GM19025 (cell line): Measurements from ENCODE around the gene TMEM269.
A peak's percentile ranks its signal among the peaks of the same experiment; 100 is the strongest.
"Not testable (repeated sequence)": the region's sequence is repeated elsewhere in the genome, so short reads cannot be mapped to it uniquely, and the experiment has no call there.

Experiments used
- ATAC-seq: cut with Tn5 transposase; IDR thresholded peaks from one replicate; pipeline ENCODE4 v1.9.1; 2021; ENCODE audit warnings: mild to moderate bottlenecking, low read depth, moderate library complexity; ENCODE audit not compliant: unreplicated experiment

TMEM269 gene

DNA sequence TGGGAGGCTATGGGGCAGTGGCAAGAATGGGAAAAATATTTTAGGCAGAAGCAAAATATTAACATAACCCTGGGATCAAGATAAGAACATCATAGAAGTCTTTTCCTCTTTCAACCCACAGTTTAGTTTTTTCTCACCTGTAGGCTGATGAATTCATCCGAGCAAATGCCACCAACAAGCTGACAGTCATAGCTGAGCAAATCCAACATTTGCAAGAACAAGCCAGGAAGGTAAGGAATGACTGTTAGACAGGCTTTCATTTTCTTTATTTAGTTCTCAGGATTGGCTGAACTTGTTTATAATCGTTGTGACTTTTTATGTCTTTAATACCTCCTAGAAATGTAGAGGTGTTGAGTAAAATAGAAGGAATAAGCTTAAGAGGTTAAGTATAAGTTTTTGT is 11.4 kb upstream of the TMEM269 start:
- ATAC-seq, result no peak

DNA sequence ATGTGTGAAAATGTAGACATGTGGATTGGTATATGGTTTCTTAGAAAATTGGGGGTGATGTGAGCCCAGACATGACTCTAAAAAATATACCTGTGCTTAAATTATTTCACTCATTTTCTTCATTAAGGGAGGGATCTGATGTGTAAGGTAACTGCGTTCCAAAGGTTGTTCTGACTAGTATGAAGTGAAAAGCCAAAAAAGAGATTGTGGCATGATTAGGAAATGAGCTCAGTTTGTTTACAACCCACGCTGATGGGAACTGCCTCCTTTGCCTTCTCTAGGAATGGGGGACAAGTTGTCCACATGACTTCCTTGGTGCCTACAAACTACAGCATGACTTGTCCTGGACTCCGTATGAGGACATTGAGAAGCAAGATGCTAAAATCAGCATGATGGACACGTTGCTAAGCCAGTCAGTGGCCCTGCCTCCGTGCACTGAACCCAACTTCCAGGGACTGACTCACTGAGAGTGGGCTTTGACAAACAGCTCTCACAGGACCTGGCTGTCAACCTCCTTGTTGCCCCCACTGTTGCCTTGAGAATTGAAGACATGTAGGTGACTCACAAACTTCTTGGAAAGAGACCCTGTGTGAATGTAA is 9.8 kb upstream of the TMEM269 start:
- ATAC-seq, result no peak

GRCh38 chr1:42776502-42776901 is 8.3 kb upstream of the TMEM269 start:
- ATAC-seq, result no peak

- ATAC-seq, result no peak
These were observed 6.9 kb upstream of the TMEM269 start for GRCh38 chr1:42777852-42778251.

- ATAC-seq, result no peak
These were observed 5.1 kb upstream of the TMEM269 start for GRCh38 chr1:42779725-42780124.

- no peak for ATAC-seq
These were observed 4.6 kb upstream of the TMEM269 start for GRCh38 chr1:42780176-42780575.

DNA sequence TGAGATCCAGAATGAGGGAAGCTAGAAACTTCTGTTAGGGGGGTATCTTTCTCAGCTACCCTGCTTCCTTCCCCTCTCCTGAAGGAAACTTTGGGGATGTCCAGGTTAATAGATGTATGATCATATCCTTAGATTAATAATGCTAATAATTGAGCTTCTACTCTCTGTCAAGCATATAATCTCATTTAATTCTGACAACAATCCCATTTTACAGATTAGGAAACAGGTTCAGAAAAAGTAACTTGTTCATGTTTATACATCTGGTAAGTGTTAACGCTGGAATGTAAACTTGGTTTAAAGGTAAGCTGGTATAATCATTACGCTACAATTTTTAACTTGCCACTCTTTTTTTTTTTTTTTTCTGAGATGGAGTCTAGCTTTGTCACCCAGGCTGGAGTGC is 1.7 kb upstream of the TMEM269 start:
- no peak for ATAC-seq

DNA sequence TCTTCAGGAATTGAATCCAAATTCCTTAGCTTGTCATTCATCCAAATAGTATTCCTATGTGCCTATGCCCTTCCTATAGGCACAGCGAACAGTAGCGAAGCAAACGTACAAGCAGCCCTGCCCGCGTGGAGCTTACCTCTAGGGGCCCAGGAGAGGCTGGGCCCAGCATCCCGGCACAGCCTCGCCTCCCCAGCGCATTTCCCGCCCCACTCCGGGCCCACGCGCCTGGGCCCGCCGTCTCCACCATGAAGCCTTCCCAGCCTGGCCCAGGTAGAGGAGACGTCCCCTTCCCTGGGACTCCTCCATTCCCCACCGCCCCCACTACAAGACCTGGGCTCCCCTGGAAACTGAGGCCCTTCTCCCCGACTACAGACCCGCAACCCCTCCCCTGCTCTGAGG is 245 bp upstream of the TMEM269 start:
- no peak for ATAC-seq

GRCh38 chr1:42786097-42786496 is 1.3 kb downstream of the TMEM269 start:
- ATAC-seq, result no peak

- ATAC-seq, result no peak
These were observed 3.2 kb downstream of the TMEM269 start for GRCh38 chr1:42788021-42788420.

DNA sequence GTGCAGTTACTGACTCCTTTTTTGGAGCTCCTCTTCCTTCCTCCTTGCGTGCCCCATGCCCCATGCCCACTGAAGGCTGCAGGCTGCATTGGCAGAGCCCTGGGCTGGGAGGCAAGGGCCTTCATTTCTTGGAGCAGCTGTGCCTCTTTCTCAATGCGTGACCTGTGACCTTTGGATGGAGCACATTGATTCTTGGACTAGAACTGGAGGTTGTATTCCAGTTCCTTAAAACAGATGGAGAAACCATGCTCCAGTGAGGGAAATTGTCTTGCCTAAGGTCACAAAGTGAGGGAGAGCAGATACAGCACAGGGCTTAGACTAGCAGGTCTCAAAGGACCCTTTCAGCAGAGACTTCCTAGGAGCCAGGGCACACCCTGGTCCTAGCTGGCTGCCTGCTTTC is 9.0 kb downstream of the TMEM269 start:
- ATAC-seq, result no peak

DNA sequence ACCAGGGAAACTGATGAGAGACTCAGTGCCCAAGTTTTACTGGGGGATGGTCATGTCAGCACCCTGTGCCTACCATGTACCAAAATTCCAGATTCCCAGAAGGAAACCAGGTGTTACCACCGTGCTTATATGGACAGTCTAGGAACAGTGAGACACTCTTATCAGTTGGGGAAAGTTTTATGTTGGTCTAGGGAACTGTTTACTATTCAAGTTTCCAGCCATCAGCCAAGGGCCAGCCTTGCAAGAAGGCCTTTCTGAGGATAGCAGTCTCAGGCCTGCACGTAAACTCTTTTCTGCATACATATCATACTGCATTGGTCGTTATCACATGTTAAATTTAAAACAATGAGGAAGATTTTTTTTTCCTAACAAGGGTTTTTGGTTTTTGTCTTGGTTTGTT is 12.6 kb downstream of the TMEM269 start:
- ATAC-seq, result no peak

DNA sequence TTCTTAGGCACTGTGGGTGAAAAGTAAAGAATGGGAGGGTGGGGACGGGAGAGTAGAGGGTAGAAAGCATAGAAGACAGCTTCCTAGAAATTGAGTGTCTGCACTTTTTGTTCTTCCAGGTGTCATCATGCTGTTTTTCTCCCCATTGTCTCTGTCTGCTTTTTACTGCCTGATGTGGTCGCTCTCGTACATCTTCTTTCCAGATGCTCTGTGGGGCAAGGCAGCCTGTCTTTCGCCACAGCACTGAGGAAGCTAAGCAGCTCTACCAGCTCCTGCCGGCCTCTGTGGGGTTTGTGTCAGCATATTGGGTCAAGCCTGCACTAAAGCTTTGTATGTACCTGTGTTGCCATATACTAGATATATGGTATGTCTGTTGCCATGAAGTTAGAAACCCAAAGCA is 13.2 kb downstream of the TMEM269 start:
- no peak for ATAC-seq

DNA sequence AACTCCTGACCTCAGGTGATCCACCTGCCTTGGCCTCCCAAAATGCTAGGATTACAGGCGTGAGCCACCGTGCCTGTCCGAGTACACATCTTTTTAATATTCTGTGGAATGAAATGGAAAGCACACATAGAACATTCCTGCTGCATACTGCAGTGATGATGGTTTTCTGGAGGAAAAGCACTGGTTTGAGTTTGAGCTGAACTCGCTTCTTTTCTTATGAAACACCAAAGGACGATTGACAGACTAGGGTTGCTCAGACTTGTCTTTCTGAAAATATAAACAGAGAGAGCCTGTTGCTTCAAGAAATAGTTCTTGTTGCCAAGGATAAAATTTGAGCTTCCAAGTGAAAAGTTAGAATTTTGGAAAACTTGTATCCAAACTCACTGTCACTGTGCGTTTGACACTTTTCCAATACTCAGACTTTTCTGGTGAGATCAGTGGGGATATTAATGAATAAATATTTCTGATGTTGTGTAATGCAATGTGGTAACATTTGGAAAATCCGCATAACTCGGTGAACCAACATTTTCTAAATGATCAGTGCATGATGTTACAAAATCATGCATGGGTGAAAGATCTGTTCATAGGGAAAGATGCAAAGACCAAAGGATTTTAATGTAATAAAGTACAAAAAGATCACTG is 17.2 kb downstream of the TMEM269 start:
- ATAC-seq, result no peak

DNA sequence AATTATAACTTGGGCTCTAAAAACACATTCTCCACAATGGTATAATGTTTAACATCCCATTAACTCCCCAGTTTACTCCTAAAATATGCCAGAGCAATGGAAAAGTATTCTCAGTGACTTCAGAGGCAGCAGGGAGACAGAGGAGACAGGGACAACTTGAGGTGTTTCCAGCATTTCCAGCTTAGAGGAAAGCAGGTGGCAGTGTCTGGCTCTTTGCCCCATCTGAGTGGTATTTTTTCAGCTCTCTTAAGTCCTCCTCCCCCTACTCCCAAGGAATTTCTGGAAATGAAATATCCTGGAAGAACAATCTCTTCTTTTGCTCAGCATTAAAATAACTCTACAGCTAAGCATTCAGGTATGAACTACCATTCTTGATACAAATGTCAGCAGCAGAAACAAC is 21.4 kb downstream of the TMEM269 start:
- no peak for ATAC-seq

- ATAC-seq, result no peak
These were observed 21.8 kb downstream of the TMEM269 start for GRCh38 chr1:42806593-42806992.

DNA sequence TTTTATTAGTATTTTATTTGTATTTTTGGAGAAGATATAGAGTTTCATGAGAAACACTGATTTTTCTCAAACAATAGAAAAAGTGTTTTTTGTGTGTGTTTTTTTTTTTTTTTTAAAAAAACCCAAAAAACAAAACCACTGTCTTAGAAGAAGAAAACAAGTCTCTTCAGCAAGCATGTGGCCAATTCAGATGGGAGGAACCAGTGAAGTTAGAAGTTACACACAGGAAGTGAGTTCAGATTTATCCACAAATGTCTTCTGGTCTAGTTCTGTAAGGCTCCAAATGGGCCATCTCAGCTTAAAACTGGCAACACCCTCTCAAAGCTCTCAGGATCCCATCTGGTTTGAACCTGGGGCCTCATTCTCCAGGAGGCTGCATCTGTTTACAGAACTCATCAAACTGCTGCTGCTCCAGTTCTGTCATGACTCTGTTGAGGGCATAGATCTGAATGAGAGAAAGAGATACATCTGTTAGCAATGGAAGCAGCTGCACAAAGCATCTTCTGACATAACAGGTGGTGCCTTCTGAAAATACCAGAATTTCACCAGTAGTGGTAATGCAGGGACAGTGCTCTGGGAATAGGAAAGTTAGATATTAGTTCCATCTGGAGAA is 22.4 kb downstream of the TMEM269 start:
- ATAC-seq, result no peak

DNA sequence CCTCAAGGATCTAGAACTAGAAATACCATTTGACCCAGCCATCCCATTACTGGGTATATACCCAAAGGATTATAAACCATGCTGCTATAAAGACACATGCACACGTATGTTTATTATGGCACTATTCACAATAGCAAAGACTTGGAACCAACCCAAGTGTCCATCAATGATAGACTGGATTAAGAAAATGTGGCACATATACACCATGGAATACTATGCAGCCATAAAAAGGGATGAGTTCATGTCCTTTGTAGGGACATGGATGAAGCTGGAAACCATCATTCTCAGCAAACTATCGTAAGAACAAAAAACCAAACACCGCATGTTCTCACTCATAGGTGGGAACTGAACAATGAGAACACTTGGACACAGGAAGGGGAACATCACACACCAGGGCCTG is 30.0 kb downstream of the TMEM269 start:
- ATAC-seq, result not testable (repeated sequence)

DNA sequence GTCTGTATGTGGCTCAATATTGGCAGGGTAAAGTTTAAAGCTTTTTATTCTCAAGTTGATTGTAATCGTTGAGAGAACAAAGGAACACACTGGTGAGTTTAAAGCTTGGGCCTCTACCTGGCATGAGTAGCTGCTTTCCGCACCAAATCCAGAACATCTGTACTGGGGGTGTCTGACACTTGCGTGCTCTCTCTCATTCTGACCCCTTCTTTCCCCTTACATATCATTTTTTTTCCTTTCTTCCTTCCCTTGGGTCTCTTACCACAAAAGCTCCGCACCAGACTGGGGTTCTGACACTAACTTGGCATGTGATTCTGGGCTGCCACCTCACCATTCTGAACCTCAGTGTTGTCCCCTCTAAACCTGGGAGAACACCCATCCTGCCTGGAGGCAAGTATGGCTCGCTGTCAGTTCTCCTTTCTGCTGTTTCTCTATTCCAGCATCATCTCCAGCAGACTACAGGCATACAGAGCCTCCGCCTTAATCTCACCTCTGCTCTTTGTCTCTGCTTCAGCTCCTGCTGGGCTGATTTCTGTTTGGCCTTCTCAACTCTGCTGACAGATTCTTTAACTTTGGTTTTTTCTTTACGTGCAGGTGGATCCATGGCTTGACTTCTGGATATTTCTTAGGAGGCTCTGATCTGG is 31.3 kb downstream of the TMEM269 start:
- no peak for ATAC-seq

- peak; percentile 85 for ATAC-seq
These were observed 32.0 kb downstream of the TMEM269 start, which contains the start of the genes ERMAP and SVBP for GRCh38 chr1:42816585-42817439. ERMAP (plus strand) TSS chr1:42817122; CDS start chr1:42830449, 13,327 bp downstream. SVBP (minus strand) TSS chr1:42817397; CDS start chr1:42816544, 853 bp downstream.

- ATAC-seq, result no peak
These were observed 32.6 kb downstream of the TMEM269 start for GRCh38 chr1:42817440-42817767.
